T-helper 2 cell treated with Interferon-gamma antibody and Interleukin-4, amounts not matched to agents 5 μg/mL and 100 μg/mL, for 36 hours (primary cell): ENCODE results near the gene TRIM8.
A peak's percentile ranks its signal among the peaks of the same experiment; 100 is the strongest.
"Not testable (repeated sequence)": the region's sequence is repeated elsewhere in the genome, so short reads cannot be mapped to it uniquely, and the experiment has no call there.

Source experiments
- DNase-seq: peaks from one replicate; pipeline ENCODE4 v3.0.0; 2021; ENCODE audit warnings: low spot score
- H3K27ac Mint-ChIP-seq: one replicate; pipeline ENCODE4 v1.8.0; 2021; ENCODE audit warnings: mild to moderate bottlenecking, mixed read lengths
- H3K27me3 Mint-ChIP-seq: one replicate; pipeline ENCODE4 v1.8.0; 2021; ENCODE audit warnings: low read depth, mixed read lengths
- H3K36me3 Mint-ChIP-seq: one replicate; pipeline ENCODE4 v1.8.0; 2021; ENCODE audit warnings: low read depth, mixed read lengths
- H3K4me1 Mint-ChIP-seq: one replicate; pipeline ENCODE4 v1.8.0; 2021; ENCODE audit warnings: low read depth, mixed read lengths
- H3K4me3 Mint-ChIP-seq: one replicate; pipeline ENCODE4 v1.8.0; 2022; ENCODE audit warnings: mild to moderate bottlenecking, moderate library complexity, mixed read lengths
- H3K9me3 Mint-ChIP-seq: one replicate; pipeline ENCODE4 v1.8.0; 2021; ENCODE audit warnings: mixed read lengths

The TRIM8 gene

DNA sequence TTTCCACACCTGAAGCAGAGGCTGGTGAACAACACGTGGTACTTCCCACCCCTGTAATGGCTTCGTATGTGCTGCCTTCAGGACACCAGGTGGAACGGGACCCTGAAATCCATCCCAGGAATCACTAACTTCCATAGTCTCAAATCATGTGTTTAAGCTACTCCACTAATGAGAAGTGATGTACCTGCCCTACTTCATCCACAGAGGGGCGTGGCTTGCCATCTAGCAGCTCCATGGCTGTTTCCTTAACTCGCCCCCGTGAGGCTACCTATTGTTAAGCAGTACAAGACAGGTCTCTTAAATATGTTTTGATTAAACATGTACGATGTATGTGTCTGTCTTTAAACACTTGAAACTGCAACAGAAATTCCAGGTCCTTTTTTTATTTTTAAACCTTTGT, 38.1 kb downstream of the TRIM8 start:
- Mint-ChIP-seq H3K27me3 (no peaks in the 10 kb centered on the region), H3K27ac (peak overlapping the region; percentile 4), H3K9me3 (no peaks in the 10 kb centered on the region), H3K36me3 (peaks cover 17% of the 10 kb centered on the region), H3K4me1 (peaks cover 15% of the 10 kb centered on the region), H3K4me3 (no peak overlapping the region)
- no peak for DNase-seq

DNA sequence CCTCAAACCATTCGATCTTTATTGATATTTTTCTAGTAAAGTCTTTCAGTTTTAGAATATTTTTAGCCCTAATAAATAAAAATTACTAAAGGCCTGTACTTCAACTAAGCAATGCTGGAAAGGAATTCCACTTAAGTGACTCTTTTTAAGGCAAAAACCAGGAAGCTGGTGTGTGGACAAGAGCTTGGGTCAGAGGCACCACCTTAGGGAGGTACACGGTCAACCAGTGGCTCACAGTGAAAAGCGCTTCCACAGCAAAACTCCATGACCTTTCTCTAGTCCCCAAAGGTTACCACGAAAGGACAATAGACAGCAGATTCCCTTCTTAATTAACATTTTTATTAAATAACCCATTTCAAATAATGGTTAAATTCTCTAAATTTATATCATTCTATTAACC, 38.7 kb downstream of the TRIM8 start:
- Mint-ChIP-seq H3K27ac (no peak overlapping the region), H3K36me3 (peaks cover 17% of the 10 kb centered on the region), H3K9me3 (no peaks in the 10 kb centered on the region), H3K4me3 (no peak overlapping the region), H3K4me1 (peaks cover 15% of the 10 kb centered on the region), H3K27me3 (no peaks in the 10 kb centered on the region)
- no peak for DNase-seq

DNA sequence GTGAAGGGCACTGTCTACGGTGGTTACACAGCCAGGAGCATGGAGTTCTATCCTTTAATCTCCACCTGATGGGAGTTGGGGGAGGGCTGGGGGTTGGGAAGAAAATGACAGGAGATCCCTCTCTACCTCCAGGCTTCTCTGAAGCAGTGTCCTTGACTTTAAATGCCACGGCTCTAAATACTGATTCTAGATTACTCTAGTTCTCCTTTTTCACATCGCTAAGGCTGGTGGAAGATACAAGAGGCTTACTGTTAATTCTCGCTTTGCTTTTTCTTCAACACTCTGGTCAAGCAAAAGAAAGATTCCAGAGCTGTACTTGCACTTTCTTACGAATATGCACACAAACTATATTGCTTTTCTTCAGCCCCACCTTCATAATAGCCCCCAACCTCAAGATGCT, 39.5 kb downstream of the TRIM8 start:
- DNase-seq, result no peak
- Mint-ChIP-seq H3K27ac (no peak overlapping the region), H3K9me3 (no peaks in the 10 kb centered on the region)

DNA sequence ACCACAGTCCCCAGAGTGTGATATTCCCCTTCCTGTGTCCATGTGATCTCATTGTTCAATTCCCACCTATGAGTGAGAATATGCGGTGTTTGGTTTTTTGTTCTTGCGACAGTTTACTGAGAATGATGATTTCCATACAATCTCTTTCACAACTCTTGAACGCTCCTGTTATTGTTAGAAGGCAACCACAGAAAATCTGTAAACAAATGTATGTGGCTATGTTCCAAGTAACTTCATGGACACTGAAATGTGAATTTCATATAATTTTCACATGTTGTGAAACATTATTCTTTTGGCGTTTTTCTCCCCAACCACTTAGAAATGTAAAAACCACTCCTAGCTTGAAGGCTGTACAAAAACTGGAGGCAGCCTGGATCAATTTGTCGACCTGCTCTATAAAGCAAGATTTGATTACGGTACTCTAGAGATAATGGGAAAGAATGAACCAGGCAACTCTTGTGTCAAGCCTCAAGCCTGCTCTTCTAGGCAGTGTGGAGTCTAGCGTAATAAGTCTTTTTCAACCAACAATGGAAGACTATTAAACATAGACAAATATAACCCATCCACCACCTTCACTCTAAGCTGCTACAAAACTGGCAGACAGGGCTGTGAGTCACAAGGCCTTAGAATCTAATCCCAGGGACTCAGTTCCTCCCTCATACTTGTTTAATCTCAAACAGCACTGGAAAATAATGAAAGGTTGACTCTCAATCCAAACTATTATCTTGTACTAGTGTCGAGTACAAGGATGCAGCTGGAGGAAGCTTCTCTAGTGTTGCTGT, 47.2 kb downstream of the TRIM8 start:
- Mint-ChIP-seq H3K27ac (no peak overlapping the region), H3K27me3 (no peaks in the 10 kb centered on the region)

More for the DNA sequence above, 39.5 kb downstream of the TRIM8 start:
- Mint-ChIP-seq H3K4me1 (peaks cover 13% of the 10 kb centered on the region), H3K27me3 (no peaks in the 10 kb centered on the region), H3K36me3 (peaks cover 16% of the 10 kb centered on the region), H3K4me3 (no peak overlapping the region)

DNA sequence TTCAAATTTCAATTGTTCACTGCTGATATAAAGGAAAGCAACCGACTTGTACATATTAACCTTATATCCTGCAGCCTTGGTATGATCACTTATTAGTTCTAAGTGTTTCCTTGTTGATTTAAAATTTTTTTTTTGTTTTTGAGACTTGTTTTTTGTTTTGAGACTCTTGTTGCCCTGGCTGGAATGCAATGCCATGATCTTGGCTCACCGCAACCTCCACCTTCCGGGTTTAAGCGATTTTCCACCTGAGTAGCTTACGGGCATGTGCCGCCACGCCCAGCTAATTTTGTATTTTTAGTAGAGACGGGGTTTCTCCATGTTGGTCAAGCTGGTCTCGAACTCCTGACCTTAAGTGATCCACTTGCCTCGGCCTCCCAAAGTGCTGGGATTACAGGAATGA, 51.1 kb downstream of the TRIM8 start:
- H3K9me3 Mint-ChIP-seq, H3K27ac Mint-ChIP-seq, H3K27me3 Mint-ChIP-seq, H3K4me1 Mint-ChIP-seq, DNase-seq, H3K4me3 Mint-ChIP-seq: not testable (repeated sequence)
- H3K36me3 Mint-ChIP-seq, result peaks cover 21% of the 10 kb centered on the region

More for the DNA sequence above, 47.2 kb downstream of the TRIM8 start:
- Mint-ChIP-seq H3K36me3 (peaks cover 7% of the 10 kb centered on the region), H3K4me3 (no peak overlapping the region), H3K9me3 (no peaks in the 10 kb centered on the region), H3K4me1 (no peaks in the 10 kb centered on the region)
- no peak for DNase-seq

DNA sequence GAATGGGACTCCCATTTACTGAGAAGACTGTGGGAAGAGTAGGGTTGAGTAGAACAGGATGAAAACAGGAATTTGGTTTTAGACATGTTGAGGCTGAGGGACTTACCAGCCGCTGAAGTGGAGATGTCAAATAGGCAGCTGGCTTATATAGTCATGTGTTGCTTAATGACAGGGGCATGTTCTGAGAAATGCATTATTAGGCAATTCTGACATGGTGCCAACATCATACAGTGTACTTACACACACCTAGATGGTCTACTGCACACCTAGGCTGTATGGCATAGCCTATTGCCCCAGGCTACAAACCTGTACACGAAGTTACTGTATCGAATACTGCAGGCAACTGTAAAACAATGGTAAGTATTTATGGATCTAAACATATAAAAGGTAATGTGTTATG, 52.5 kb downstream of the TRIM8 start:
- Mint-ChIP-seq H3K4me1 (peaks cover 2% of the 10 kb centered on the region), H3K4me3 (no peak overlapping the region), H3K27me3 (no peaks in the 10 kb centered on the region), H3K9me3 (no peaks in the 10 kb centered on the region), H3K27ac (no peak overlapping the region), H3K36me3 (peaks cover 21% of the 10 kb centered on the region)
- DNase-seq, result no peak

DNA sequence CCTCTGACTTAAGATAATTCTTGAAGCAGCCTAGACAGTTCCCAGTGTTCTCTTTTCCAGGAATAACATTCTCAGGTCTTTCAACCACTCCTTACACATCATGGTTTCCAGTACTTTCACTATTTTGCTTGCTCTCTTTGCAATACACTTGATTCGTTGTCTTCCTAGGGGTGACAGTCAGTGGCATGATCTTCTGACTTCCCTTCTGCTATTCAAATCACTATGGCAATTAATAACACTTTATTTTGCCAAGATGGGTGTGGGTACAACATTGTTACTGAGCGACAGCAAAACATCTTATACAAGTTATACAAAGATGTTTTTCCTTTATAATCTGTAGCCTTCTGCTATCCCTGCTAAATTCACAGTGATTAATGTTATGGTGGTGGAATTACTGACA, 54.6 kb downstream of the TRIM8 start:
- DNase-seq, result no peak
- H3K27ac Mint-ChIP-seq, result no peak overlapping the region
- H3K4me3 Mint-ChIP-seq, result no peak overlapping the region
- H3K36me3 Mint-ChIP-seq, result peaks cover 21% of the 10 kb centered on the region
- H3K4me1 Mint-ChIP-seq, result peaks cover 2% of the 10 kb centered on the region
- no peaks in the 10 kb centered on the region for H3K27me3 Mint-ChIP-seq
- no peaks in the 10 kb centered on the region for H3K9me3 Mint-ChIP-seq

DNA sequence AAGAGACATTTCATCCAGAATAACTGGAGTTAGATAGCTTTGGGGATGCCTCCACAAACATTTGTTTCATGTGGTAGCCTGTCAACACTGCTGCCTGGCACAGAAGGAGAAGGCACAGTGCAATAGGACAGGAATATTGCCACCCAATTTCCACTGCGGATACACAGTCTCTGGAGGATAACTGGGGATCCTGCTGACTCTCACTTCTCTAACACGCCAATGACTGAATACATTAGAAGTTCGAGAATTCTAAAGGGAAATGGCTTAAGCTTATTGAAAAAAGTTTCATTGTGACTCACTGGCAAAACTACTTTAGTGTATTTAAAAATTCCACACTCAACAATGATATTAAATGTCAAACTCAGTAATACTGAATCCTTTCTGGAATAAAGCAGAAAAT, 57.0 kb downstream of the TRIM8 start:
- Mint-ChIP-seq H3K27ac (no peak overlapping the region), H3K27me3 (no peaks in the 10 kb centered on the region), H3K4me1 (peaks cover 5% of the 10 kb centered on the region), H3K9me3 (no peaks in the 10 kb centered on the region), H3K4me3 (no peak overlapping the region), H3K36me3 (peaks cover 21% of the 10 kb centered on the region)
- no peak for DNase-seq

DNA sequence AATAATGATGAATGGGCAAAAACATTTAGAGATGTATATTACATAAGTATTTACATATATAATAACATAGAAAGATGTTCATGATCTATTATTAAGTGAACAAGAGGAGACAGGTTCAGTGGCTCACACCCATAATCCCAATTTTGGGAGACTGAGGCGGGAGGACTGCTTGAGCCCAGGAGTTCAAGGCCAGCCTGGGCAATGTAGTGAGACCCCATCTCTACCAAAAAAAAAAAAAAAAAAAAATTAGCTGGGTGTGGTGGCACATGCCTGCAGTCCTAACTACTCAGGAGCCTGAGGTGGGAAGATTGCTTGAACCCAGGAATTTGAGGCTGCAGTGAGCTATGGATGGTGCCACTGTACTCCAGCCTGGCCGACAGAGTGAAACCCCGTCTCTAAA, 57.5 kb downstream of the TRIM8 start:
- peaks cover 5% of the 10 kb centered on the region for H3K4me1 Mint-ChIP-seq
- H3K36me3 Mint-ChIP-seq, result peaks cover 17% of the 10 kb centered on the region
- no peak overlapping the region for H3K4me3 Mint-ChIP-seq
- no peak overlapping the region for H3K27ac Mint-ChIP-seq
- no peaks in the 10 kb centered on the region for H3K27me3 Mint-ChIP-seq
- DNase-seq, result no peak
- no peaks in the 10 kb centered on the region for H3K9me3 Mint-ChIP-seq

DNA sequence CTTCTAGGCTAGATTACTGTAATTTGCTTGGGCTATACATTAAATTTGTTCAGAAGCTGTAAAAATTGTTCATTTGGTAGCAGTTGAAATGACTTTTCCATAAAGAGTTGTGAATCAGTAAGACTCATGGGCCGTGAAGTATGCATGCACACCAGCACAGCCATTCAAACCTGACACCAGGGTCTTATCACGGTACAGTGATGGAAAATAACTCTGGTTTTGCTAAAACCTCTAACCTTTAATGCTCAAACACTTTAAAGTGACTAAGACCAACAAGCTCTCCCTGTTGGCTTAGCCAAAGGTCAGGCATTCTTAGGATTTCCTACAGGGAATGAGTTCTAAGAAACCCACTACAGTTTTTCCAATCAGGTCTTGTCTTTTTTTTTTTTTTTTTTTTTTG, 58.5 kb downstream of the TRIM8 start:
- Mint-ChIP-seq H3K4me3 (no peak overlapping the region), H3K9me3 (no peaks in the 10 kb centered on the region)

DNA sequence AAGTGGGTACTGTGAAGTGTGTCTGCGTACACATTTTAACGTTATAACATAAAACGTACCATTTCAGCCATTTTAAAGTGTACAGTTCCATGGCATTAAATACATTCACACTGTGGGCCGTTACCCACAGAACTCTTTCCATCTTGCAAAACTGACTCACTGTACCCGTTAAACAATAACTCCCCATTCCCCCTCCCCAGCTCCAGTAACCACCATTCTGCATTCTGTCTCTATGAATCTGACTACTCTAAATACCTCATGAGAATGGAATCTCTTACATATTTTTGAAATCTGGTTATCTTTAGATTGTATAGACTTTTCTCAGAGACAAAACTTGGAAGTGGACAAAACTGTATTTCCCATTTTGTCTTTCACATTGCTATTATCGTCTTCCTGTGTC, 60.6 kb downstream of the TRIM8 start:
- no peaks in the 10 kb centered on the region for H3K9me3 Mint-ChIP-seq
- DNase-seq, result peak; percentile 29
- no peaks in the 10 kb centered on the region for H3K27me3 Mint-ChIP-seq
- H3K27ac Mint-ChIP-seq, result no peak overlapping the region
- H3K36me3 Mint-ChIP-seq, result peaks cover 7% of the 10 kb centered on the region
- H3K4me1 Mint-ChIP-seq, result peaks cover 8% of the 10 kb centered on the region
- H3K4me3 Mint-ChIP-seq, result no peak overlapping the region

More for the DNA sequence above, 58.5 kb downstream of the TRIM8 start:
- Mint-ChIP-seq H3K36me3 (peaks cover 16% of the 10 kb centered on the region), H3K4me1 (peaks cover 10% of the 10 kb centered on the region), H3K27me3 (no peaks in the 10 kb centered on the region), H3K27ac (no peak overlapping the region)
- no peak for DNase-seq

DNA sequence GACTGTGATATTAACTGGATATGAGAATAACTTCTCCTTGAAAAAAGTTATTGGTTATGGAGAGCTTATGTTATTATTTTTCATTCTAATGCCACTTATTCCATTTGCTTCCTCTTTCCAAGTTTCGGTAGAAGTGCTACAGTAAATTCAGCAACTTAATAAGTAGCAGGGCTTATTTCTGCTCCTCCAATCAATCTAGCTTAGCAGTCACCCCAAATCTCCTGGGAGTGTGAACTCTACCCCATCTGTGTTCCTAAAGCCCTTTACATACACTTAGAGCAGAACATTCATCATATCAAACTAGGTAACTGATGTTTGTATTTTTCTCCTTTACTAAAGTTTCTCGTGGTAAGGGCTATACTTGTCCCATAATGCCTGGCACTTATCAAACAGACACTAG, 61.3 kb downstream of the TRIM8 start:
- H3K4me3 Mint-ChIP-seq, result no peak overlapping the region
- peaks cover 12% of the 10 kb centered on the region for H3K4me1 Mint-ChIP-seq
- DNase-seq, result no peak
- H3K27me3 Mint-ChIP-seq, result no peaks in the 10 kb centered on the region
- H3K27ac Mint-ChIP-seq, result no peak overlapping the region
- peaks cover 7% of the 10 kb centered on the region for H3K36me3 Mint-ChIP-seq
- no peaks in the 10 kb centered on the region for H3K9me3 Mint-ChIP-seq
